ENCODE data around the gene CNTRL. TPM values are rescaled to one million over a fixed set of nuclear protein-coding genes. Genes with fewer than 3 reads are reported as not detected.
"Not testable (repeated sequence)": the region's sequence is repeated elsewhere in the genome, so short reads cannot be mapped to it uniquely, and the experiment has no call there.

Gene CNTRL
- total and polyA plus RNA-seq, 2 donors = 8.7 to 37.8 TPM

DNA sequence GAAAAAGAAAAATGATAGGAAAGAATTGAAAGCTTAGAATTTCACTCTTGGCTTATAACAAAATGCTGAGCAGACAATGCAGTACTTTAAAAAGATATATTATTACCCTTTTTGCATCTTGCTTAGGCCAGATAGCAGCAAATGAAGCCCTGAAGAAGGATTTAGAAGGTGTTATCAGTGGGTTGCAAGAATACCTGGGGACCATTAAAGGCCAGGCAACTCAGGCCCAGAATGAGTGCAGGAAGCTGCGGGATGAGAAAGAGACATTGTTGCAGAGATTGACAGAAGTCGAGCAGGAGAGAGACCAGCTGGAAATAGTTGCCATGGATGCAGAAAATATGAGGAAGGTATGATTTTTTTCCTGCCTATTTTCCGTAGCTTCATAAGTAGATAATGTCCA, 50.8 kb downstream of the CNTRL start:
- WGBS = 54% methylated on average over 3 of the region's 3 CpGs
- no peak for DNase-seq (ENCODE audit: extremely low spot score)
- H3K4me1 ChIP-seq (ENCODE audit: insufficient read depth) = no peaks in the 10 kb centered on the region
- no peak overlapping the region for H3K27ac ChIP-seq (ENCODE audit: low read depth)
- peaks cover 2% of the 10 kb centered on the region for H3K36me3 ChIP-seq (ENCODE audit: insufficient read depth)
- H3K4me3 ChIP-seq (ENCODE audit: low read depth, low read length) = no peak overlapping the region

DNA sequence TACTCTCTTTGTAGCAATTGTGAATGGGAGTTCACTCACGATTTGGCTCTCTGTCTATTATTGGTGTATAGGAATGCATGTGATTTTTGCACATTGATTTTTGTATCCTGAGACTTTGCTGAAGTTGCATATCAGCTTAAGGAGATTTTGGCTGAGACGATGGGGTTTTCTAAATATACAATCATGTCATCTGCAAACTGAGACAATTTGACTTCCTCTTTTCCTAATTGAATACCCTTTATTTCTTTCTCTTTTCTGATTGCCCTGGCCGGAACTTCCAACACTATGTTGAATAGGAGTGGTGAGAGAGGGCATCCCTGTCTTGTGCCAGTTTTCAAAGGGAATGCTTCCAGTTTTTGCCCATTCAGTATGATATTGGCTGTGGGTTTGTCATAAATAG, 54.6 kb downstream of the CNTRL start:
- not testable (repeated sequence) for H3K27ac ChIP-seq (ENCODE audit: low read depth); H3K4me1 ChIP-seq (ENCODE audit: insufficient read depth); H3K36me3 ChIP-seq (ENCODE audit: insufficient read depth); H3K4me3 ChIP-seq (ENCODE audit: low read depth, low read length); DNase-seq (ENCODE audit: extremely low spot score)
- 83% methylated on average over 3 of the region's 3 CpGs for WGBS

DNA sequence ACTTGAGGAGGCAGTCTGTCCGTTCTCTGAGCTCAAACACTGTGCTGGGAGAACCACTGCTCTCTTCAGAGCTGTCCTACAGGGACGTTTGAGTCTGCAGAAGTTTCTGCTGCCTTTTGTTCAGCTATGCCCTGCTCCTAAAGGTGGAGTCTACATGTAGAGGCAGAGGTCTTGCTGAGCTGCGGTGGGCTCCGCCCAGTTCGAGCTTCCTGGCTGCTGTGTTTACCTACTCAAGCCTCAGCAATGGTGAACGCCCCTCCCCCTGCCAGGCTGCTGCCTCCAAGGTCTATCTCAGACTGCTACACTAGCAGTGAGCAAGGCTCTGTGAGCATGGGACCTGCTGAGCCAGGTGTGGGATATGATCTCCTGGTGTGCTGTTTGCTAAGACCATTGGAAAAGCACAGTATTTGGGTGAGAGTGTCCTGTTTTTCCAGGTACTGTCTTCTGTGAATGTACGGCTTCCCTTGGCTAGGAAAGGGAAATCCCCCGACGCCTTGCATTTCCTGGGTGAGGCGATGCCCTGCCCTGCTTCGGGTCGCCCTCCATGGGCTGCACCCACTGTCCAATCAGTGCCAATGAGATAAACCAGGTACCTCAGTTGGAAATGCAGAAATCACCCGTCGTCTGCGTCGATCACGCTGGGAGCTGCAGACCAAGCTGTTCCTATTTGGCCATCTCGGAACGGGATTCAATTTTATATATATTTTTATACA, 58.5 kb downstream of the CNTRL start:
- Histone ChIP-seq H3K4me3 (ENCODE audit: low read depth, low read length) (no peak overlapping the region), H3K36me3 (ENCODE audit: insufficient read depth) (no peaks in the 10 kb centered on the region), H3K4me1 (ENCODE audit: insufficient read depth) (no peaks in the 10 kb centered on the region), H3K27ac (ENCODE audit: low read depth) (no peak overlapping the region)
- DNase-seq (ENCODE audit: extremely low spot score) = no peak
- WGBS = 85% methylated on average over 19 of the region's 19 CpGs

DNA sequence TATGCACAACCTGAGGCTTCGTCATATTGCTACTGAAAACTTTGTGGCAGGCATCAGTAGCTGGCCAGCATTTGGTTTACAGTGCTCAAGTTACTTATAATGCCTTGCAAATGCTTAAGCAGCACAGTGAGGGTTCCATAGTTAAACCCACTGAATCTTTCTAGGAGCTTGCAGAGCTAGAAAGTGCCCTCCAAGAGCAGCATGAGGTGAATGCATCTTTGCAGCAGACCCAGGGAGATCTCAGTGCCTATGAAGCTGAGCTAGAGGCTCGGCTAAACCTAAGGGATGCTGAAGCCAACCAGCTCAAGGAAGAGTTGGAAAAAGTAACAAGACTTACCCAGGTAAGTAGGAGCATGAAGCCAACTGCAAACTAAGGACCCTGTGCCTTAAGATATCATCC, 60.9 kb downstream of the CNTRL start:
- Histone ChIP-seq H3K27ac (ENCODE audit: low read depth) (no peak overlapping the region), H3K4me3 (ENCODE audit: low read depth, low read length) (no peak overlapping the region), H3K36me3 (ENCODE audit: insufficient read depth) (peaks cover 5% of the 10 kb centered on the region), H3K4me1 (ENCODE audit: insufficient read depth) (no peaks in the 10 kb centered on the region)
- WGBS = 91% methylated on average over 2 of the region's 2 CpGs
- DNase-seq (ENCODE audit: extremely low spot score) = no peak

DNA sequence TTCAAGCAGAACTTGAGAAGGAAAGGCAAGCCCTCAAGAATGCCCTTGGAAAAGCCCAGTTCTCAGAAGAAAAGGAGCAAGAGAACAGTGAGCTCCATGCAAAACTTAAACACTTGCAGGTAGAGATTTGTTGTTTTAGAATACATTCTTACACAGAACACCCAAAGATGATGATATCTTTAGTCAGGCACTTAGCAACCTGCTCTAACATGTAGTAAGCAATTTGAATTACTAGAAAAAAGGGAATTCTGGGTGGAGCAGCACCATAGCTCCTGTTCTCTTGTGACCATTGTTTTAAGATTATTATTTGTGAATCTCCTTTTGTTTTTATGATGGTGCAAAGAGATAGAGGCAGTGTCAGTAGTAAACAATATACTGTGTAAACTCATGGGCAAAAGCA, 63.8 kb downstream of the CNTRL start:
- Histone ChIP-seq H3K36me3 (ENCODE audit: insufficient read depth) (peaks cover 7% of the 10 kb centered on the region), H3K27ac (ENCODE audit: low read depth) (no peak overlapping the region), H3K4me1 (ENCODE audit: insufficient read depth) (no peaks in the 10 kb centered on the region), H3K4me3 (ENCODE audit: low read depth, low read length) (no peak overlapping the region)
- no peak for DNase-seq (ENCODE audit: extremely low spot score)

DNA sequence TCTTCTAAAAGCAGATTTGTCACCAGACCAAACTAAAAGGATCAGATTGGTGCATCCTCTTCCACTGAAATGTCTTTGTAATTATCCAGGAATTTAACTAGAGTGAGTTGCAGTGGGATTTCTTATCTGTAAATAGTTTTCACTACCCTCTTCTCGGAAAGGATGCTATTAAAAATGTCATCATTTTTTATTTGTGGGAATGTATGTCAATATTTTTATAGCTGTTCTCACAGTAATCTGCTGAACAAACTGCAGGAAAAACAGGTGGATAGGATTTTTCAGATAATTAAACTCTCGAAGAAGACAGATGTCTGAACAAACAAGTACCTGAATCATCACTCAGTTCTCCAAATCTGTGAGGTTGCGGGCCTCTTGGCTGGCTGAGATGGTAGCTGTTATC, 64.2 kb downstream of the CNTRL start:
- Histone ChIP-seq H3K27ac (ENCODE audit: low read depth) (no peak overlapping the region), H3K36me3 (ENCODE audit: insufficient read depth) (peaks cover 7% of the 10 kb centered on the region), H3K4me1 (ENCODE audit: insufficient read depth) (no peaks in the 10 kb centered on the region), H3K4me3 (ENCODE audit: low read depth, low read length) (no peak overlapping the region)
- WGBS = 63% methylated on average over 3 of the region's 3 CpGs
- DNase-seq (ENCODE audit: extremely low spot score) = no peak

DNA sequence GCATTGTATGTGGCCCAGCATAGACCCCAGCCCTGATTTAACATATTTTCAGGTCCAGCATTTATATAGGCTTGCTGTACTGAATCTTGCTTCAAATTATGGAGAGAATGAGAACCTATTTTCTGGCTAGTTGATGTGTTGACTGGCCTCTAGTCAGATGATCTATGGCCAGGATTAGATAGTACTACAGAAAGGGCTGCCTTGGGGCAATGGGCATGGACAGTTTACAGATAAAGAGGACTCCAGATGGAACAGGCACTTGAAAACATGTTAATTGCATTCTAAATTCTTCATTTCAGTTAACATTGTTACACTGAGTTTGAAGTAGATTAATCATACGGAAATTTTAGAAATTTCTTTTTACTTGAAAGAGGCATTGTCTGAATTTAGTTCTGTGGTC, 65.4 kb downstream of the CNTRL start:
- no peak for DNase-seq (ENCODE audit: extremely low spot score)
- Histone ChIP-seq H3K4me3 (ENCODE audit: low read depth, low read length) (no peak overlapping the region), H3K36me3 (ENCODE audit: insufficient read depth) (peaks cover 9% of the 10 kb centered on the region), H3K27ac (ENCODE audit: low read depth) (no peak overlapping the region), H3K4me1 (ENCODE audit: insufficient read depth) (no peaks in the 10 kb centered on the region)
- WGBS = 98% methylated on average over 1 of the region's 1 CpG

DNA sequence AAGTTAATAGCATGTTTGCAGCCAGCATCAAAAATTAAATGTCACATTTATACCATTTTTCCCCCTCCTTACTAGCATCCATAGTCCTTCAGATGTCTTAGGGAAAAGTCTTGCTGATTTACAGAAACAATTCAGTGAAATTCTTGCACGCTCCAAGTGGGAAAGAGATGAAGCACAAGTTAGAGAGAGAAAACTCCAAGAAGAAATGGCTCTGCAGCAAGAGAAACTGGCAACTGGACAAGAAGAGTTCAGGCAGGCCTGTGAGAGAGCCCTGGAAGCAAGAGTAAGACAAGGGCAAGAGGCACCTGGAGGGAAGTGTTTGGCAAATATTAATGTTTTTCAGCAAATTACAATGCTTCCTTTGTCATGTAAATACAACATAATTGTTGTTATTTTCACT, 66.6 kb downstream of the CNTRL start:
- 97% methylated on average over 1 of the region's 1 CpG for WGBS
- DNase-seq (ENCODE audit: extremely low spot score) = no peak
- Histone ChIP-seq H3K27ac (ENCODE audit: low read depth) (no peak overlapping the region), H3K4me1 (ENCODE audit: insufficient read depth) (no peaks in the 10 kb centered on the region), H3K4me3 (ENCODE audit: low read depth, low read length) (no peak overlapping the region), H3K36me3 (ENCODE audit: insufficient read depth) (peaks cover 9% of the 10 kb centered on the region)

DNA sequence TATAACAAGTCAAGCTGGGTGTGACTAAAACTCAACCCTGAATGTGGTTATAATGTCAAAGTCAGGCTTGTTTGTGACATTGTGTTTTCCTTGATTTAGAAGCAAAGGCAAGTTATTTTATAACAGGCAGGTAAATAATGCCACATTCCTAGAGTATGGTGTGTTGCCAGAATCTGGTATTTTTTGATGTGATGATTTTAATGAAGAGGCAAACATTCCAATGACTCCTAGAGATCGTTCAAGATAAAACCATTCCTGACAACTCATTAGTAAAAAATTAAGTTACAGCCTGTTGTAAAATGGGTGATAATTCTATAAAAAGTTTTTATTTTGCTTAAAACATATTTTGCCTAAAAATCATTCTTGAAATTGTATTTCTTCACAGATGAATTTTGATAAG, 67.0 kb downstream of the CNTRL start:
- Histone ChIP-seq H3K36me3 (ENCODE audit: insufficient read depth) (peaks cover 9% of the 10 kb centered on the region), H3K4me3 (ENCODE audit: low read depth, low read length) (no peak overlapping the region), H3K4me1 (ENCODE audit: insufficient read depth) (no peaks in the 10 kb centered on the region), H3K27ac (ENCODE audit: low read depth) (no peak overlapping the region)
- WGBS = 80% methylated on average over 1 of the region's 1 CpG
- no peak for DNase-seq (ENCODE audit: extremely low spot score)

DNA sequence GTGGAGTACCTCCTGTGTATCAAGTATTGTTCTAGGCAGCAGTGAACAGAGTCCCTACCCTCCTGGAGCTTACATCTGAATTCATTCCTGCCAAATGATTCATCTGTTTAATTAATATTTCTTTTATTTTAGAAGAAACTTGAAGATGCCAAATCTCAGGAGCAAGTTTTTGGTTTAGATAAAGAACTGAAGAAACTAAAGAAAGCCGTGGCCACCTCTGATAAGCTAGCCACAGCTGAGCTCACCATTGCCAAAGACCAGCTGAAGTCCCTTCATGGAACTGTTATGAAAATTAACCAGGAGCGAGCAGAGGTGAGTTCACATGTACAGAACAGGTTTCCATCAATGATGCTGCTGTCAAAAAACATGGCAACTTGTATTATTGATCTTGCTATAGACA, 69.0 kb downstream of the CNTRL start:
- Histone ChIP-seq H3K27ac (ENCODE audit: low read depth) (no peak overlapping the region), H3K4me1 (ENCODE audit: insufficient read depth) (no peaks in the 10 kb centered on the region), H3K4me3 (ENCODE audit: low read depth, low read length) (no peak overlapping the region), H3K36me3 (ENCODE audit: insufficient read depth) (peaks cover 11% of the 10 kb centered on the region)
- WGBS = 96% methylated on average over 2 of the region's 2 CpGs
- DNase-seq (ENCODE audit: extremely low spot score) = no peak

DNA sequence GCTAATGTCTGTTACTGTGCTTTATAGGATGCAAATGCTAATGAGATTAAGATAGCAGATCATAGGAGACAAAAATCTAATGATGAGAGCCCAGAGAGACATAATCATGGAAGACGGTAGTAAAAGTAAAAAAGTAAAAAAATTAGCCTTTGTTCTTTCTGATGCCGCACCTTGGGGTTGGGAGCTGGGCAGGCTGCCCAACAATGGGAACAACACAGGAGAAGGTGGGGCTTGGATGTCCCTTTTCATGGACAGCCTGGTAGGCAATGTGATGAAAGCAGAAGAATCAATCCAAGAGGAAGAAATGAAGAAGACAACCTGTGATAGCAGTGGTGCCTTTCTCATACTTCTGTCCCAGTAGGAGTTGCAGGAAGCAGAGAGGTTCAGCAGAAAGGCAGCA, 69.7 kb downstream of the CNTRL start:
- H3K4me3 ChIP-seq (ENCODE audit: low read depth, low read length) = no peak overlapping the region
- H3K36me3 ChIP-seq (ENCODE audit: insufficient read depth) = peaks cover 10% of the 10 kb centered on the region
- no peak overlapping the region for H3K27ac ChIP-seq (ENCODE audit: low read depth)
- H3K4me1 ChIP-seq (ENCODE audit: insufficient read depth) = no peaks in the 10 kb centered on the region
- no peak for DNase-seq (ENCODE audit: extremely low spot score)
- 94% methylated on average over 2 of the region's 2 CpGs for WGBS

DNA sequence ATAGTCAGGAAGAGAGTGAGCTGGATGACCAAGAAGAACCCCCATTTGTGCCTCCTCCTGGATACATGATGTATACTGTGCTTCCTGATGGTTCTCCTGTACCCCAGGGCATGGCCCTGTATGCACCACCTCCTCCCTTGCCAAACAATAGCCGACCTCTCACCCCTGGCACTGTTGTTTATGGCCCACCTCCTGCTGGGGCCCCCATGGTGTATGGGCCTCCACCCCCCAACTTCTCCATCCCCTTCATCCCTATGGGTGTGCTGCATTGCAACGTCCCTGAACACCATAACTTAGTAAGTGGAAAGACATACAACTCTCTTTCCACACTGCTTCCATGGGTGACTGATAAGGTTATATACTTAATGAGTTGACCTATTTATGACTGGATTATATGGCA, 75.4 kb downstream of the CNTRL start:
- peaks cover 9% of the 10 kb centered on the region for H3K36me3 ChIP-seq (ENCODE audit: insufficient read depth)
- 55% methylated on average over 2 of the region's 2 CpGs for WGBS

DNA sequence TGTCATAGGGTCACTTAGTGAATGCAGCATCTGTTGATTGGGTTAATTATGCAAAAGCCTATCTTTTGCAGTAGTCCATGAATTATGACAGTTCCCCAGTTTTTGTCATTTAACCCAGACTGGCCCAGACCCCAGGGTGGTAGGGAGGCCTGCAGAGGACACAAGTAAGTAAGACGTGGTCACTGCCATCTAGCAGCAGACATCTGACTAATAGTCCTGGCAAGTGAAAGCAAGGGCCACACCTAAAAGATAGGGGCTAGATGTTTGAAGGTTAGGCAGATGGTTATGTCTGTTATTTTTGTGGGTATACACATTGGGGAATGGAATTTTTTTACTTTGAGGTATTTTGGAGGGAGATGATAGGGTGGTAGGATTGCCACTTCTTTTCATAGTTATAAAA, 78.9 kb downstream of the CNTRL start:
- Histone ChIP-seq H3K27ac (ENCODE audit: low read depth) (no peak overlapping the region), H3K4me3 (ENCODE audit: low read depth, low read length) (no peak overlapping the region), H3K4me1 (ENCODE audit: insufficient read depth) (no peaks in the 10 kb centered on the region), H3K36me3 (ENCODE audit: insufficient read depth) (peaks cover 10% of the 10 kb centered on the region)
- WGBS = 74% methylated on average over 1 of the region's 1 CpG
- DNase-seq (ENCODE audit: extremely low spot score) = no peak

More for the DNA sequence above, 75.4 kb downstream of the CNTRL start:
- Histone ChIP-seq H3K4me1 (ENCODE audit: insufficient read depth) (no peaks in the 10 kb centered on the region), H3K27ac (ENCODE audit: low read depth) (no peak overlapping the region), H3K4me3 (ENCODE audit: low read depth, low read length) (no peak overlapping the region)
- no peak for DNase-seq (ENCODE audit: extremely low spot score)

DNA sequence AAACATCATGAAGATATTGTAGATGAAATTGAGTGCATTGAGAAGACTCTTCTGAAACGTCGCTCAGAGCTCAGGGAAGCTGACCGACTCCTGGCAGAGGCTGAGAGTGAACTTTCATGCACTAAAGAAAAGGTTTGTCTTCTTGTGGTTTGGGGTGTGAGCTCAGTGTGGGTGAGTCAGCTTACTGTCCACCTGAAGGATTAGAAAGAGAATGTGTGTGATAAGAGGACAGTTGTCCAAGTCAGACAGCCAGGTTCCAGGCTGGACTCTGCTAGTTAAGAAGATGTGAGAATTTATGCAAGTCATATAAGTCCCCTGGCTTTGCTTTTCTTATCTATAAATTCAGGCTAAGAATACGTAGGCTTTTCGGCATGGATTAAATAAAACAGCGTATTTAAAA, 80.0 kb downstream of the CNTRL start:
- H3K27ac ChIP-seq (ENCODE audit: low read depth) = no peak overlapping the region
- DNase-seq (ENCODE audit: extremely low spot score) = no peak
- no peaks in the 10 kb centered on the region for H3K4me1 ChIP-seq (ENCODE audit: insufficient read depth)
- no peak overlapping the region for H3K4me3 ChIP-seq (ENCODE audit: low read depth, low read length)
- WGBS = 86% methylated on average over 6 of the region's 6 CpGs
- peaks cover 13% of the 10 kb centered on the region for H3K36me3 ChIP-seq (ENCODE audit: insufficient read depth)

DNA sequence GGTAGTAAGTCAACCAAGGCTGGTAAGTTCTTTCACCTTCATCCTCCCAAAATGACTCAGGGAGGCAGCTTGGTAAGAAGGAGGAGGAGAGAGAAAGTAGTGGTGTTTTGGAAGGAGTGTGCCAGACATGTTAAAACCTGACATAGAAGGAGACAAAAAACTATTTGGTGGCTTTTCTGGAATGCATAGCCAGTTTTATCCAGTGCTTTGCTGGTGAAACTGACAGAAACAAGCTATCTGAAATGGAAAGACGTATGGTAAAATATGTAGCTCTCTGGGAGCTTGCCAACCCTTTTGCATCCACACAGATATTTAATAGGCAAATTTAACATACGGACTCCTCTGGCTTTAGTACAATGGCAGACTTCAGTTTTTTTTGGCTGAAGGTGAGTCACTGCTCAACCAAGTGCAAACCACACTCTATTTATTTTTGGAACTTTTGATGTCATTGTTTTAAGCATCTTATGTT, 81.5 kb downstream of the CNTRL start:
- WGBS = 55% methylated on average over 2 of the region's 2 CpGs
- Histone ChIP-seq H3K27ac (ENCODE audit: low read depth) (no peak overlapping the region), H3K36me3 (ENCODE audit: insufficient read depth) (peaks cover 10% of the 10 kb centered on the region), H3K4me3 (ENCODE audit: low read depth, low read length) (no peak overlapping the region), H3K4me1 (ENCODE audit: insufficient read depth) (no peaks in the 10 kb centered on the region)
- DNase-seq (ENCODE audit: extremely low spot score) = peak; percentile 8

Measured in urinary bladder (tissue), 4 donors.